Measurements from ENCODE around the gene OR8B8.

GRCh38 chr11:124415356-124415923 lies 30.1 kb downstream of the OR8B8 start:
- no peak for TF ChIP-seq POLR2A (IDR thresholded peaks at IDR 0.05; ENCODE audit: low read depth, low read length)
- no peak for TF ChIP-seq POLR2AphosphoS5 (IDR thresholded peaks at IDR 0.05; ENCODE audit: low read depth, low read length)
- no peak for TF ChIP-seq PAX5 (IDR thresholded peaks at IDR 0.05; ENCODE audit: insufficient read depth, low read length, severe bottlenecking)
- no peak for TF ChIP-seq POU2F2 (IDR thresholded peaks at IDR 0.05; ENCODE audit: low read depth, low read length)
- no peak for TF ChIP-seq TAF1 (IDR thresholded peaks at IDR 0.05; ENCODE audit: low read depth, low read length)
- no peak for TF ChIP-seq SPI1 (IDR thresholded peaks at IDR 0.05; ENCODE audit: low read depth, low read length)

Data from GM12891 (cell line).